ENCODE data around the gene ARL4A. TPM values are rescaled to one million over a fixed set of nuclear protein-coding genes. Genes with fewer than 3 reads are reported as not detected.

The ARL4A gene
- total and polyA plus RNA-seq, 9 of the 15 experiments (the other 6 are each of a cell fraction or from before 2014, with no cell fraction given): 118 to 688 (median 172) TPM

DNA sequence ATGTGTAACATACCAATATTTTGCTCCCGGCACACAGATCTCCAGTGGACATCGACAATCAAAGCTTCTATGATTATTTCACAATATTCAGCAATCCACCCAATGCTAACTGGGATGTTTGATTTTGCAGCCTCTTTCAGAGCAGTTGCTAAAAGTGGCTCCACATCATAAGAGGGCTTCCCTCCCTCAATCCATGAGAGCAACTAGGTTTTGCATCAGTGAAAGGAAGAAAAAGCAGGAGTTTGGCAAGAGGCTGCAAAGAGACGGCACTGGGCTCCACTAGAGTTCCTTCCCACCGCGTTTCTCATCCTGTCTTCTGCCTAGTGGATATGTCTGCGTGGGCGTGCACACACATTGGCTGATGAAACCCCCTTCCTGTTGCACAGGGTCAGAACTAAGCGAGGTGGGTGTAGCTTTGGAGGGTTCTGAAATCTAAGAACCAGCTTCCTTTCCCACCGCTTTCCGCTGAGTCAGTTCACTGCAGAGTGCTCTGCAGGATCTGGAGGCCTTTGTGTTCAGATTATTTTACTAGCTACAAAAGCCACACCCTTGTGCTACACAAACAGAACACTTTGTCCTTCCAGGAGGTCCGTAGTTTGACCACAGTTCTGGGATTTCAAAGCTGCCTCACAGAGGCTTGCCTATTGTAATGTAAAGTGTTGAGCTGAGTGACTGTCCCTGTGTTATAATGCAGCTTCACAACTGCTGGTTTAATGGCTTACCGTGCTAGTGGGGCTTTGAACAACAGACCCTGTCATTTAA is 28.1 kb downstream of the ARL4A start (continued):
- TF ChIP-seq ZNF146 (CRISPR knock-in tag; IDR thresholded peaks at IDR 0.05; ENCODE audit: unreplicated experiment) (no peak), STAG1 (CRISPR knock-in tag; IDR thresholded peaks at IDR 0.05; ENCODE audit: borderline replicate concordance) (no peak), SETDB1 (IDR thresholded peaks at IDR 0.05; ENCODE audit: low read length) (no peak), GATA2 (CRISPR knock-in tag; IDR thresholded peaks at IDR 0.05) (no peak), ZNF76 (CRISPR knock-in tag; IDR thresholded peaks at IDR 0.05; ENCODE audit: borderline replicate concordance) (no peak), SP1 (CRISPR knock-in tag; IDR thresholded peaks at IDR 0.05) (no peak; the same call in 1 of the 2 replicates), ZNF507 (tag; conservative IDR thresholded peaks at IDR 0.05) (no peak), HDAC2 (IDR thresholded peaks at IDR 0.05) (peak; percentile 93), ZNF316 (IDR thresholded peaks at IDR 0.05) (peak; percentile 99), ZNF143 (CRISPR knock-in tag; IDR thresholded peaks at IDR 0.05) (no peak), THRAP3 (IDR thresholded peaks at IDR 0.05; ENCODE audit: borderline replicate concordance) (0 out of 2 replicates have a peak, but pooled peaks have one; percentile 23), RBM22 (IDR thresholded peaks at IDR 0.05; ENCODE audit: low read depth, low read length, poor library complexity, severe bottlenecking) (no peak), JUN (IDR thresholded peaks at IDR 0.05; ENCODE audit: borderline replicate concordance, low read depth, low read length) (peak; percentile 71; the same call in 1 of the 2 replicates), JUN (CRISPR knock-in tag; IDR thresholded peaks at IDR 0.05; ENCODE audit: borderline replicate concordance) (no peak), FOXM1 (IDR thresholded peaks at IDR 0.05; ENCODE audit: low read depth) (peak; percentile 33; the same call in 1 of the 2 replicates), FOXM1 (CRISPR knock-in tag; IDR thresholded peaks at IDR 0.05; ENCODE audit: low read depth) (no peak), NCOA2 (IDR thresholded peaks at IDR 0.05; ENCODE audit: partially characterized antibody in 2 of 2) (peak in 1 of 2 experiments; percentile 31), KLF6 (CRISPR knock-in tag; IDR thresholded peaks at IDR 0.05; ENCODE audit: borderline replicate concordance) (peak; percentile 73; the same call in 1 of the 2 replicates), CREM (IDR thresholded peaks at IDR 0.05; ENCODE audit: low read depth) (peak; percentile 53), NRF1 (conservative IDR thresholded peaks at IDR 0.05 in 1 of 2, IDR thresholded peaks at IDR 0.05 in 1 of 2) (peak; percentile 69 to 73), NR4A1 (CRISPR knock-in tag; IDR thresholded peaks at IDR 0.05) (no peak; the same call in 1 of the 2 replicates), NR4A1 (tag; IDR thresholded peaks at IDR 0.05) (peak; percentile 60; the same call in 1 of the 2 replicates), FOXA1 (IDR thresholded peaks at IDR 0.05; ENCODE audit: borderline replicate concordance) (no peak), HLTF (IDR thresholded peaks at IDR 0.05) (no peak)
- TF ChIP-seq, protein P1, sequence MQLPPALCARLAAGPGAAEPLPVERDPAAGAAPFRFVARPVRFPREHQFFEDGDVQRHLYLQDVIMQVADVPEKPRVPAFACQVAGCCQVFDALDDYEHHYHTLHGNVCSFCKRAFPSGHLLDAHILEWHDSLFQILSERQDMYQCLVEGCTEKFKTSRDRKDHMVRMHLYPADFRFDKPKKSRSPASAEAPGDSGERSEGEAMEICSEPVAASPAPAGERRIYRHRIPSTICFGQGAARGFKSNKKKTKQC (CRISPR knock-in tag; IDR thresholded peaks at IDR 0.05): no peak; the same call in 1 of the 2 replicates
- TF ChIP-seq, protein P2, sequence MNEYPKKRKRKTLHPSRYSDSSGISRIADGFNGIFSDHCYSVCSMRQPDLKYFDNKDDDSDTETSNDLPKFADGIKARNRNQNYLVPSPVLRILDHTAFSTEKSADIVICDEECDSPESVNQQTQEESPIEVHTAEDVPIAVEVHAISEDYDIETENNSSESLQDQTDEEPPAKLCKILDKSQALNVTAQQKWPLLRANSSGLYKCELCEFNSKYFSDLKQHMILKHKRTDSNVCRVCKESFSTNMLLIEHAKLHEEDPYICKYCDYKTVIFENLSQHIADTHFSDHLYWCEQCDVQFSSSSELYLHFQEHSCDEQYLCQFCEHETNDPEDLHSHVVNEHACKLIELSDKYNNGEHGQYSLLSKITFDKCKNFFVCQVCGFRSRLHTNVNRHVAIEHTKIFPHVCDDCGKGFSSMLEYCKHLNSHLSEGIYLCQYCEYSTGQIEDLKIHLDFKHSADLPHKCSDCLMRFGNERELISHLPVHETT (CRISPR knock-in tag; conservative IDR thresholded peaks at IDR 0.05 in 1 of 2, IDR thresholded peaks at IDR 0.05 in 1 of 2): peak in 1 of 2 experiments; percentile 83; a peak in 2 of 4 replicates
